ENCODE results near the gene MGA.
A peak's percentile ranks its signal among the peaks of the same experiment; 100 is the strongest.

Gene MGA

DNA sequence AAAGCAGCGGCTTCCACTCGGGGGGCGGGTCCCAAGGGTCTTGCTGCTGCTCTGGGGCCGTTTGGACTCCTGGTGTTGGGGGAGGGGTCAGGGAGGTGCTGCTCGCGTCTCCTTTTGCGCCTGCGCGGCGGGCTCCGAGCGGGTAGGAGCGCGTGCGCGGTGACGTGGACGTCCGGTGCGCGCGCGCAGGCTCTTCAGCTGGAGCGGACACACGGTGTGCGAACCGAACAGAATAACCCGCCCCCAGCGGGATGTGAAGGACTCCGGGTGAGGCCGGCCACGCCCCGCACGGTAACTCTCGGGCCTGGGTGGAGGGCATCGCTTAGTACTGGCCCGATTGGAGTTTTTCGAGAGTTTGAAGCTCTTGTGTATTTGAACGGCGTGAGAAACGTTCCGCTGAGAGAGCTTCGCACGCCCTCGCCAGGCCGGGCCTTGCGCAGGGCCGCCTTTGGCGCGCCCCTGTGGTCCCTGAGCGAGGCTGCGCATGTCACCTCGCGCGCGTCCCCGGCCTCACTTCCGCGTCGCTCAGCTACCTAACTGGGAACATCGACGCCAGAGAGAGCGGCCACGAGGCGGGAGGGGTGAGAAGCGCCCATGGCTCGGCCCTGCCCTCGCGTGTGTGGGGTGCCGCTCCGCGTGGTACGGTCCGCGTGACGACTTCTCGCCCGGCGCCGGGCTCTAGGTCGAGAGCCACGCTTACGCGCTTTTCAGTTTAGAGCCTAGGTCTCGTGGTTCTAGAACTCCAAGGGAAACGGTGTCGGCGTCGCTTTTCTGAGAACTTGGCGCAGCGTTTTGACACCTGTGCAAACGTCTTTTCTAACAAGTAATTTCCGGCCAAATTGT, at the start of gene MGA:
TSS of gene MGA (plus strand) at position 171 of the 843 bp plus-strand sequence.
- peak; percentile 85 for DNase-seq

DNA sequence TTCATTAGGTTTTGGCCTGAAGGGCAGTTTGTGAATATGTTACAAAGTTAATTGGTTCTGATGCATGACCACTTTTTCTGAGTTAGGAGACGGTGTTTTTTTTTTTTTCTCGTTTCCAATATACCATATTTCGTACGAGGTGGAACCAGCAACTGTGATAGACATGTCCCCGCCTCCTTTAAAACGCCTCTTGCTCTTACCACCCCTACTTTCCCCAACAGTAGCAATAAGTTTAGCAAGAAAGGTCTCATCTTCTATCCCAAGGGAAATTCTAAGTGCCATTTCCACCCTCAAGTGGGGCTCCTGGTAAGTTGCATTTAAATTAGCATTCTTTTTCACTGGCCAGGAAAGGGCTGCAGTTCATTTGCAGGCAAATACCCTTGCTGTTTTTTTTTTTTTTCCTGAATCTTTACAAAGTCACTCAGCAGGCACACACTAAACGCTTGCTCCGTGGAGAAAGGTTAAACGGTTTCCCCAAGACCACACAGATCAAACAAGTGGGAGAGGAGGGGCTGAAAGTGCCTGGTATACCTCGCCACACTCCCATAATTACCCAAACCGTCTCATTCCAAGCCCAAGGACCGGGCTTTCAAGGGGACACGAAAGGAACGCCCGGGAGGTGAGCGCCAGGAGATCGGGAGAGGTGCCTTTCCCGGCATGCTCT, 39.5 kb upstream of the MGA start:
- DNase-seq = no peak

GRCh38 chr15:41621200-41622193, 38.7 kb upstream of the MGA start:
- peak; percentile 77 for DNase-seq

GRCh38 chr15:41622901-41623300, 37.3 kb upstream of the MGA start:
- DNase-seq = no peak

- DNase-seq = no peak
Measured at GRCh38 chr15:41627203-41627602, 33.0 kb upstream of the MGA start.

- DNase-seq = no peak
Measured at GRCh38 chr15:41629463-41629862, 30.7 kb upstream of the MGA start.

- DNase-seq = no peak
Measured at GRCh38 chr15:41629883-41630282, 30.3 kb upstream of the MGA start.

DNA sequence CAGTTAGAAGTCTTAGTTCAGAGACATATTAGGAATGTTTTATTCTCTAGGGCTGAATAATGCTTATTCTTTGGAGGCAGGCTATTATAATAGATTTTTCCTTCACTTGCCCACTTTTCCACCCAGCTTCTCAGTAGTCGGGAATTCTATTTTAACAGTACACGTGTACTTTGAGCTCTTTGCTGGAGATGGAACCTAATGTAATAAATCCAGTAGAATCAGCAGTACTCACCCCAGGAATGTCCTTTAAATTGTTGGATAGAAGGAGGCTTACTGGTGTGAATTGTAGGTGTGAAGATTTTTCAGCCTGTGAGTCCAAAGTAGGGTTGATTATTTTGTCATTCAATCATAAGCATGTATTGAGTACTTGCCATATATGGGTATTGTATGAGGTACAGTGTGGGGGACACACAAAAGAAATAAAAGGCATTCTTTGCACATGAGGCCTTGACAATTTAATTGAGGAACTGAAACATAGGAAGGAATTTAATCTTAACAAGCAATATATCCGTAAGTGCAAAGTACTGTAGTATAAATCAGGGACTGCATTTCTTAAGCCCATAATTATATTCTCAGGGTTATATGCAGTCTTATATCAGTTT, 29.5 kb upstream of the MGA start:
- no peak for DNase-seq

DNA sequence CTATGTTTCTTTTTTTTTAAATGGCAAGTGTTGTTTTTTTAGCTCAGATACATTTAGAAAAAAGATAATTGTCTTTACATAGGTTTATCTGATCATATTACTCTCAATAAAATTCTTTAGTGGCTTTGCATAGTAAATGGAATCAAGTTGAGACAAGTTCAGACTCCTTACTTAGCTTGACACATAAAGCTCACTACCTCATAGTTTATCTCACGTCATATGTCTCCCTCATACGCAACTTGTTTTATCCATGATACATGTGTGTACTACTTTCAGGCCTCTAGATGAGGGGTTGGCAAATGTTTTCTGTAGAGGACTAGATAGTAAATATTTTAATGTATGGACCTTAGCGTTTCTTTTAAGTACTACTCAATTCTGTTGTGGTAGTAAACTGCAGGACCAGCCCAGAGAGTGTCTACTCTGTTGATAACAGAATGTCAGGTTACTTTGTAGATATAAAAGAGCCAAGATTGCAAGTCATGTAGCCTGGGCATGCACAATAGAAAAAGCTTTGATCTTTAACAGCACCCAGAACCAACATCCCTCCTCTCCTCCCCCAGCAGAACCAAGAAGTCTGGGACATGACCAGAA, 28.2 kb upstream of the MGA start:
- no peak for DNase-seq

DNA sequence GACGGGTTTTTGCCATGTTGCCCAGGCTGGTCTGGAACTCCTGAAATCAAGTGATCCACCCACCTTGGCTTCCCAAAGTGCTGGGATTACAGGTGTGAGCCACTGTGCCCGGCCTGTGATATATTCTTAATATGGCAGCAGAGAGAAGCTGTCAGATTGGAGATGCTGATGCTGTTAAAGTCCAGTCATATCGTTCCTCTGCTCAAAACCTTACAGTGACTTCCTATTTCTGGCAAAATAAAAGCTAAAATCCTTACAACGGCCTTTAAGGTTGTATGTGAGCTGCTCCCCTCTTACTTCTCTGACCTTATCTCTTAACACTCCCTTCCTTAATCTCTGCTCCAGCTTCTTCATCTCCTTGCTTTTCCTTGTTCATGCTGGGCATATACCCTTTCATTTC, 26.6 kb upstream of the MGA start:
- DNase-seq = no peak

- DNase-seq = no peak
Measured at GRCh38 chr15:41634072-41634626, 26.1 kb upstream of the MGA start.

DNA sequence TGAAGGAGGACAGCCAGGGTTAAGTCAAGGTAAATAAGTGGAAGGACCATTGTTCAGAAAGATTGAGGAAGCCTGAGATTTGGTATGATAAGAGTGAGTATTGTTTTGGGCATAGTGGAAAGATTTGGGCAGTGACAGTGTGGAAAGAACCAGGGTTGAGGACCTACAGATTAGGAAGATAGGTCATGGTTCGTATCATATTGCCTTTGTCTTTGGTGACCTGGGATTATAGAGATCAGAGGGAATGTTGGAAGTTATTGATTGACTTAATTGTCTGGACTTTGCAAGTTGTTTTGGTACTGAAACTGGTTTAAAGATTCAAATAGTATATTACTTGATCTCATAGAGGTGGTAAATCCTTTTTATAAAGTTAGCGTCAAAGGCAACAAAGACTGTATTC, 23.1 kb upstream of the MGA start:
- no peak for DNase-seq

GRCh38 chr15:41640985-41641384, 19.2 kb upstream of the MGA start:
- no peak for DNase-seq

- DNase-seq = no peak
Measured at GRCh38 chr15:41647262-41647661, 12.9 kb upstream of the MGA start.

DNA sequence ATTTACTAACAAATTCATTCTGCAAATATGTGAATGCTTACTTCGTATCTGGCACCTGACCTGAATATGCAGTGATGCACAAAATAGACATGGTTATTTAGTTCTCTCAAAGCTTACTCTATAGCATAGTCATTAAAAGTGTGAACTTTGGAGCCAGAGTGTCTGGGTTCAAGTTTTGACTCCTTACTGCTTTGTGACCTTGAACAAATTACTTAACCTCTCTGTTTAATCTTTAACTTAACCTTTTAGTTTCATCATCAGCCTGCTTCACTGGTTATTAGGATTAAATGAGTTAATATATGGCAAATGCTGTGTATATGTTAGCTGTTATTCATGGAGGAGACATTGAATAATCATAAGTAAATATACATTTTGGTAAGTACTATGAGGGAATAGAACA, 12.1 kb upstream of the MGA start:
- no peak for DNase-seq

GRCh38 chr15:41648770-41649169, 11.4 kb upstream of the MGA start:
- no peak for DNase-seq

GRCh38 chr15:41650806-41651205, 9.4 kb upstream of the MGA start:
- no peak for DNase-seq

- DNase-seq = no peak
Measured at GRCh38 chr15:41651373-41651772, 8.8 kb upstream of the MGA start.

DNA sequence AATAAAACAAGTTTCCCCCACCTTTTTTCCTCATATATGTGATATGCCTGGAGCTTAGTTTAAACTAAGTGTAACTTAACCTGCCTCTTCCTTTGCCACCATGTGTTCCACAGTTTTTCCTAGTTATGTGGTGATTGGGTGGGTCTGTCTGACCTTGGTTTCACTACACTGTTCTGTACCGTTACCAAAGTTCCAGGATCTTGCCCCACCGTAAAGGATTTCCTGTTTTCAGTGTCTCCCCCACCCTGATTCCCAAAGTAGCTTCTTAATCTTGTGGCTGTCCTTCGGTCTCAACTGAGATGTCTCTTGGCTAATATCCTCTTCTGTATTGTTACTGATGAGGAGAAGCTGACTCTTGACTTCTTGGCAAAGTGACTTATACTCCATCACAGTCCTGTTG, 6.4 kb upstream of the MGA start:
- no peak for DNase-seq

- DNase-seq = no peak
Measured at GRCh38 chr15:41655716-41656115, 4.5 kb upstream of the MGA start.

DNA sequence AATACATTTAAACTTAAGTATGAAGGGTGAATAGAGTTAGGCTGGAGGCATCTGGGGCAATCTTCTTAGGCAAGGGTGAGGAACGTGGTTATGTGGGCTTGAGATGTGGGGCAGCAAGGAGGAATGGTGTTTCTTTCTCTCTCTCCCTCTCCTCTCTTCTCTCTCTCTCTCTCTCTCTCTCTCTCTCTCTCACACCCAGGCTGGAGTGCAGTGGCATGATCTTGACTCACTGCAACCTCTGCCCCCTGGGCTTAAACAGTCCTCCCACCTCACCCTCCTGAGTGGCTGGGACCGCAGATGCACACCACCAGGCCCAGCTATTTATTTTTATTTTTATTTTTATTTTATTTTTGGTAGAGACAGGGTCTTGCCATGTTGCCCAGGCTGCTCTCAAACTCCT, 4.0 kb upstream of the MGA start:
- DNase-seq = no peak

DNA sequence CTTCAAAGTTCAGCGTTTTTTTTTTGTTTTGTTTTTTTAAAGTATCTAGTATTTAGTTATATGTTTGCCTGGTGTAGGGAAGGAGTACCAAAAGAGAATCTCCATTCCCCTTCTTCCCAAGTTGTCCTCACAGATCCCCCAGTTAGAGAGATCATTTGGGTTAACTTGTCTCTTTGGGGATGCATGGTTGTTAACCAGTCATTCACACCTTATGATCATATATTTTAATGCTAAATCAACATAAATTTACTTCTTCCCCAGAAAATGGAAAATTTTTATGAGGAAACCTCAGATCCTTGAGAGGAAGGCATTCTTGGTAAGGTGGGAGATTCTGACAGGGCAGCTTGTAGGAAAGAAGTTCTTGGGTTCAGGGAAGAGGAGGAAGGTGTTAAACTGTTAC, 1.5 kb upstream of the MGA start:
- no peak for DNase-seq

Data from NCI-H1092 (cell line).